Activated CD4-positive, alpha-beta memory T cell treated with anti-CD3 and anti-CD28 coated beads for 36 hours (primary cell): ENCODE data around the gene MAMLD1. TPM values are rescaled to one million over a fixed set of nuclear protein-coding genes. Genes with fewer than 3 reads are reported as not detected.
A peak's percentile ranks its signal among the peaks of the same experiment; 100 is the strongest.

Experiments used
- CTCF ChIA-PET: fragments of 350-600 bp; sonication (Branson Sonifier 250); formaldehyde crosslinking; loops from one replicate; lab custom pipeline; 2021; ENCODE audit warnings: antibody characterized with exemption, inconsistent platforms; lab: Charles Lee
- POLR2A ChIA-PET: fragments of 350-600 bp; sonication (Branson Sonifier 250); formaldehyde crosslinking; loops from one replicate; lab custom pipeline; 2021; ENCODE audit warnings: antibody characterized with exemption; lab: Charles Lee
- DNase-seq: peaks from one replicate; pipeline ENCODE4 v3.0.0-alpha.2; 2020
- H3K27ac Mint-ChIP-seq: one replicate; pipeline ENCODE4 v1.8.0; 2021; ENCODE audit warnings: mixed read lengths
- H3K27me3 Mint-ChIP-seq: one replicate; pipeline ENCODE4 v1.8.0; 2021; ENCODE audit warnings: mixed read lengths
- H3K36me3 Mint-ChIP-seq: one replicate; pipeline ENCODE4 v1.8.0; 2021; ENCODE audit warnings: mixed read lengths
- H3K4me1 Mint-ChIP-seq: one replicate; pipeline ENCODE4 v1.8.0; 2021; ENCODE audit warnings: low read depth, mixed read lengths
- H3K4me3 Mint-ChIP-seq: one replicate; pipeline ENCODE4 v1.8.0; 2021; ENCODE audit warnings: mild to moderate bottlenecking, mixed read lengths
- H3K9me3 Mint-ChIP-seq: one replicate; pipeline ENCODE4 v1.8.0; 2021; ENCODE audit warnings: mixed read lengths
- intact Hi-C: fragments of 100-400 bp; cut with micrococcal nuclease; formaldehyde crosslinking; loops from one replicate; pipeline ENCODE4 v1.15.1; 2023
- total RNA-seq, 2 experiments: library from RNA; stranded (reverse); gene quantifications; one replicate each; pipeline ENCODE4 v1.2.3, GENCODE V29; 2021

The MAMLD1 gene
- total RNA-seq, 2 experiments from 2014 or later = 2.1 to 2.2 TPM

GRCh38 chrX:150450519-150451177, 87.5 kb downstream of the MAMLD1 start:
- ChIA-PET CTCF (interaction anchor here (0.7 to 1.8 kb wide), 4 partner anchors 32 to 137 kb away, joined by 3 to 9 read pairs (median 6); no protein-coding TSS in a partner anchor), POLR2A (no interaction called here)
- H3K4me3 Mint-ChIP-seq = no peak overlapping the region
- H3K9me3 Mint-ChIP-seq = no peaks in the 10 kb centered on the region
- peaks cover 15% of the 10 kb centered on the region for H3K4me1 Mint-ChIP-seq
- intact Hi-C loops = loop anchor here (1.0 to 2.0 kb wide), 2 partner anchors 28 to 36 kb away; no protein-coding TSS in a partner anchor
- H3K36me3 Mint-ChIP-seq = no peaks in the 10 kb centered on the region
- no peak overlapping the region for H3K27ac Mint-ChIP-seq
- H3K27me3 Mint-ChIP-seq = no peaks in the 10 kb centered on the region
- DNase-seq = peak; percentile 41

- no peaks in the 10 kb centered on the region for H3K36me3 Mint-ChIP-seq
- no peaks in the 10 kb centered on the region for H3K27me3 Mint-ChIP-seq
- no peak for DNase-seq
- CTCF ChIA-PET = no interaction called here
- H3K27ac Mint-ChIP-seq = no peak overlapping the region
- H3K4me1 Mint-ChIP-seq = peaks cover 21% of the 10 kb centered on the region
- POLR2A ChIA-PET = no interaction called here
- no peaks in the 10 kb centered on the region for H3K9me3 Mint-ChIP-seq
- intact Hi-C loops = loop anchor here (2.0 kb wide), 1 partner anchor 27 kb away; no protein-coding TSS in a partner anchor
- no peak overlapping the region for H3K4me3 Mint-ChIP-seq
Observed at GRCh38 chrX:150451953-150452352, 88.8 kb downstream of the MAMLD1 start.

- Mint-ChIP-seq H3K27me3 (no peaks in the 10 kb centered on the region), H3K9me3 (no peaks in the 10 kb centered on the region), H3K4me1 (peaks cover 27% of the 10 kb centered on the region), H3K27ac (no peak overlapping the region), H3K36me3 (no peaks in the 10 kb centered on the region), H3K4me3 (no peak overlapping the region)
- POLR2A ChIA-PET = no interaction called here
- intact Hi-C loops = no loop called here
- CTCF ChIA-PET = no interaction called here
- no peak for DNase-seq
Observed at GRCh38 chrX:150454083-150454482, 91.0 kb downstream of the MAMLD1 start.

GRCh38 chrX:150454508-150455214, 91.5 kb downstream of the MAMLD1 start:
- H3K27ac Mint-ChIP-seq = no peak overlapping the region
- no peak overlapping the region for H3K4me3 Mint-ChIP-seq
- H3K9me3 Mint-ChIP-seq = no peaks in the 10 kb centered on the region
- no peaks in the 10 kb centered on the region for H3K36me3 Mint-ChIP-seq
- DNase-seq = no peak
- H3K27me3 Mint-ChIP-seq = no peaks in the 10 kb centered on the region
- peaks cover 31% of the 10 kb centered on the region for H3K4me1 Mint-ChIP-seq
- ChIA-PET CTCF (no interaction called here), POLR2A (no interaction called here)
- intact Hi-C loops = no loop called here

GRCh38 chrX:150455215-150455608, 92.1 kb downstream of the MAMLD1 start:
- POLR2A ChIA-PET = no interaction called here
- Mint-ChIP-seq H3K36me3 (no peaks in the 10 kb centered on the region), H3K4me3 (no peak overlapping the region), H3K4me1 (peaks cover 27% of the 10 kb centered on the region), H3K27me3 (no peaks in the 10 kb centered on the region), H3K27ac (no peak overlapping the region), H3K9me3 (no peaks in the 10 kb centered on the region)
- CTCF ChIA-PET = no interaction called here
- no peak for DNase-seq
- intact Hi-C loops = no loop called here

GRCh38 chrX:150456466-150456865, 93.3 kb downstream of the MAMLD1 start:
- no peaks in the 10 kb centered on the region for H3K9me3 Mint-ChIP-seq
- intact Hi-C loops = no loop called here
- peaks cover 18% of the 10 kb centered on the region for H3K4me1 Mint-ChIP-seq
- H3K27ac Mint-ChIP-seq = no peak overlapping the region
- no peaks in the 10 kb centered on the region for H3K36me3 Mint-ChIP-seq
- POLR2A ChIA-PET = no interaction called here
- CTCF ChIA-PET = no interaction called here
- DNase-seq = no peak
- H3K27me3 Mint-ChIP-seq = no peaks in the 10 kb centered on the region
- H3K4me3 Mint-ChIP-seq = no peak overlapping the region

- intact Hi-C loops = no loop called here
- CTCF ChIA-PET = no interaction called here
- DNase-seq = no peak
- Mint-ChIP-seq H3K9me3 (no peaks in the 10 kb centered on the region), H3K4me1 (peaks cover 18% of the 10 kb centered on the region), H3K4me3 (no peak overlapping the region), H3K27me3 (no peaks in the 10 kb centered on the region), H3K36me3 (no peaks in the 10 kb centered on the region), H3K27ac (no peak overlapping the region)
- POLR2A ChIA-PET = no interaction called here
Observed at GRCh38 chrX:150456941-150457340, 93.8 kb downstream of the MAMLD1 start.

- Mint-ChIP-seq H3K36me3 (no peaks in the 10 kb centered on the region), H3K4me1 (peaks cover 18% of the 10 kb centered on the region), H3K4me3 (no peak overlapping the region), H3K27ac (no peak overlapping the region), H3K27me3 (no peaks in the 10 kb centered on the region), H3K9me3 (no peaks in the 10 kb centered on the region)
- ChIA-PET POLR2A (no interaction called here), CTCF (interaction anchor here (1.6 kb wide), 1 partner anchor 10 kb away, joined by 3 read pairs; no protein-coding TSS in a partner anchor)
- no peak for DNase-seq
- intact Hi-C loops = no loop called here
Observed at GRCh38 chrX:150459196-150459595, 96.1 kb downstream of the MAMLD1 start.

GRCh38 chrX:150460063-150460462, 96.9 kb downstream of the MAMLD1 start:
- no peaks in the 10 kb centered on the region for H3K9me3 Mint-ChIP-seq
- intact Hi-C loops = no loop called here
- H3K27ac Mint-ChIP-seq = no peak overlapping the region
- DNase-seq = no peak
- POLR2A ChIA-PET = no interaction called here
- no peaks in the 10 kb centered on the region for H3K36me3 Mint-ChIP-seq
- no peaks in the 10 kb centered on the region for H3K27me3 Mint-ChIP-seq
- H3K4me1 Mint-ChIP-seq = peaks cover 18% of the 10 kb centered on the region
- CTCF ChIA-PET = no interaction called here
- no peak overlapping the region for H3K4me3 Mint-ChIP-seq

GRCh38 chrX:150460781-150461180, 97.7 kb downstream of the MAMLD1 start:
- POLR2A ChIA-PET = no interaction called here
- CTCF ChIA-PET = no interaction called here

GRCh38 chrX:150463566-150463965, 100.4 kb downstream of the MAMLD1 start:
- Mint-ChIP-seq H3K9me3 (no peaks in the 10 kb centered on the region), H3K27ac (no peak overlapping the region), H3K36me3 (no peaks in the 10 kb centered on the region), H3K4me3 (no peak overlapping the region), H3K27me3 (no peaks in the 10 kb centered on the region), H3K4me1 (peaks cover 10% of the 10 kb centered on the region)
- intact Hi-C loops = no loop called here
- CTCF ChIA-PET = no interaction called here
- POLR2A ChIA-PET = no interaction called here
- DNase-seq = no peak

More at GRCh38 chrX:150460781-150461180, 97.7 kb downstream of the MAMLD1 start:
- H3K9me3 Mint-ChIP-seq = no peaks in the 10 kb centered on the region
- DNase-seq = no peak
- intact Hi-C loops = no loop called here
- no peak overlapping the region for H3K4me3 Mint-ChIP-seq
- peaks cover 18% of the 10 kb centered on the region for H3K4me1 Mint-ChIP-seq
- no peak overlapping the region for H3K27ac Mint-ChIP-seq
- no peaks in the 10 kb centered on the region for H3K36me3 Mint-ChIP-seq
- H3K27me3 Mint-ChIP-seq = no peaks in the 10 kb centered on the region

GRCh38 chrX:150464001-150464400, 100.9 kb downstream of the MAMLD1 start:
- DNase-seq = no peak
- intact Hi-C loops = no loop called here
- H3K9me3 Mint-ChIP-seq = no peaks in the 10 kb centered on the region
- CTCF ChIA-PET = no interaction called here
- POLR2A ChIA-PET = no interaction called here
- peaks cover 6% of the 10 kb centered on the region for H3K4me1 Mint-ChIP-seq
- H3K27me3 Mint-ChIP-seq = no peaks in the 10 kb centered on the region
- no peaks in the 10 kb centered on the region for H3K36me3 Mint-ChIP-seq
- no peak overlapping the region for H3K27ac Mint-ChIP-seq
- H3K4me3 Mint-ChIP-seq = no peak overlapping the region
